NCI-H446 (cell line): ENCODE measurements around the gene PER3.

Experiments used
- DNase-seq, 2 experiments: peaks; one replicate each; lab custom pipeline; 2025; lab: John Stamatoyannopoulos, UW

The PER3 gene

GRCh38 chr1:7873801-7874795 lies 90.0 kb downstream of the PER3 start:
- no peak for DNase-seq

- no peak for DNase-seq
These were observed 93.9 kb downstream of the PER3 start for GRCh38 chr1:7878027-7878426.

GRCh38 chr1:7879228-7879627 lies 95.1 kb downstream of the PER3 start:
- no peak for DNase-seq

GRCh38 chr1:7884757-7885156 lies 100.7 kb downstream of the PER3 start:
- DNase-seq = no peak

- DNase-seq = peak; percentile 3 to 57
These were observed 101.7 kb downstream of the PER3 start for GRCh38 chr1:7885513-7886404.

GRCh38 chr1:7886405-7886745 lies 102.3 kb downstream of the PER3 start:
- DNase-seq = peak; percentile 80 to 95

GRCh38 chr1:7888248-7889081 lies 104.4 kb downstream of the PER3 start:
- DNase-seq = peak; percentile 36 to 92

GRCh38 chr1:7890853-7891252 lies 106.8 kb downstream of the PER3 start:
- DNase-seq = no peak

- no peak for DNase-seq
These were observed 107.7 kb downstream of the PER3 start for GRCh38 chr1:7891804-7892203.

- DNase-seq = peak in 1 of 2 experiments; percentile 77
These were observed 109.6 kb downstream of the PER3 start for GRCh38 chr1:7893529-7894180.
